ENCODE data around the gene FOSL1. TPM values are rescaled to one million over a fixed set of nuclear protein-coding genes. Genes with fewer than 3 reads are reported as not detected.

FOSL1 gene
- total RNA-seq, 1 donor = 24.5 TPM

GRCh38 chr11:65883058-65883761 lies 17.0 kb downstream of the FOSL1 start:
- no peak for DNase-seq (ENCODE audit: low read depth in 2 of 3, low spot score in 2 of 3)

DNA sequence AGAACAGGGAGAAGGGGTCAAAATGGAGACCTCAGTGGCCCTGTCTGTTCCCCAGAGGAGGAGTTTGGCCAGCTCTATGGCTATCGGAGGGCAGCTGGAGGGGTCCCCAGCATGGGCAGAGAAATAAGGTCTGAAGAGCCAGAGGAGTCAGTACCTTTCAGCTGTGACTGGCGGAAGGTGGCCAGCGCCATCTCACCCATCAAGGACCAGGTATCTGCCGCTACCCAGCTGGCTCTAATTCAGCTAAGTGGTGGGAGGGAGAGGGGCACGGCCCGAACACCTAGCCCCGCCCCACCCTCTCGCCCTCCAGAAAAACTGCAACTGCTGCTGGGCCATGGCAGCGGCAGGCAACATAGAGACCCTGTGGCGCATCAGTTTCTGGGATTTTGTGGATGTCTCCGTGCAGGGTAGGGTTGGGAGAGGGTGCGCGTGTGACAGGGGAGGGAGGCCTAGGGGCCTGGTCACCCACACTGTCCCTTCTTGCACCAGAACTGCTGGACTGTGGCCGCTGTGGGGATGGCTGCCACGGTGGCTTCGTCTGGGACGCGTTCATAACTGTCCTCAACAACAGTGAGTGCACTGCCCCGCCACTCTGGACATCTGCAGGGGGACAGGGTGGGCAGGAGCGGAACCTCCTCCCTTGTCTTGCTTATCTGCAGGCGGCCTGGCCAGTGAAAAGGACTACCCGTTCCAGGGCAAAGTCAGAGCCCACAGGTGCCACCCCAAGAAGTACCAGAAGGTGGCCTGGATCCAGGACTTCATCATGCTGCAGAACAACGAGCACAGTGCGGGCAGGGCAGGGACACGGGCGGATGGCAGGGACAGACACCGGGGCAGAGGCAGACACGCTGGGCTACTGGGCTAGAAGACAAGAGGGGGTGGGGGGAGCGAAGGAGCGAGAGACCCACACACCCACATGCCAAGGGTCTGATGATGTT lies 17.8 kb downstream of the FOSL1 start:
- no peak for DNase-seq (ENCODE audit: low read depth in 2 of 3, low spot score in 2 of 3)

DNA sequence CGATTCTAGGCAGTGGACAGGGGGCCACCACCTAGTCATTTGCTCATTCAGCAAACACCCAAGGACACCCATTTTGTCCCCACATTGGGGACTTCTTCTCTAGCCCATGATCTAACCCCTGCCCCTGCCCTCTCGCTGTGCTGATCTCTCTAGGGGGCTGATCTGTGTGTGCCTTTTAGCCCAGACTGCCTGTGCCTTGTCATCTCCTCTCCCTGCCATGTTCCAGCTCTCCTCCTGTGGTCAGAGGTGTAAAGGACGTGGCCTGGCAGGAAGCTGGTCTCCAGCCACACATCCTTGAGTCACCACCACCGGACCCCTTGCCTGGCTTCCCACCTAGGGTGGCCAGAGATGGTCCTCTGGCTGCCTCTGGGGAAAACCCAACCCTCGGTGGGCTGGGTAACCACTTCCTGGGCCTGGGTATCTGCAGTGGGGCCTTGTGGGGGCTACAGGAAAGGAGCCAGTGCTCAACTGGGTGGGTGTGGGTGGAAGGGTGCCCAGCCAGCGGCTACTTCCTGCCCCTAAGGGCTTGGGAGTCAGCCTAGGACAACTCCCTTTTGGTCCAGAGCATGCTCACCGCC lies 19.3 kb downstream of the FOSL1 start:
- no peak for DNase-seq (ENCODE audit: low read depth in 2 of 3, low spot score in 2 of 3)

GRCh38 chr11:65880027-65880426 lies 20.2 kb downstream of the FOSL1 start:
- no peak for DNase-seq (ENCODE audit: low read depth in 2 of 3, low spot score in 2 of 3)

DNA sequence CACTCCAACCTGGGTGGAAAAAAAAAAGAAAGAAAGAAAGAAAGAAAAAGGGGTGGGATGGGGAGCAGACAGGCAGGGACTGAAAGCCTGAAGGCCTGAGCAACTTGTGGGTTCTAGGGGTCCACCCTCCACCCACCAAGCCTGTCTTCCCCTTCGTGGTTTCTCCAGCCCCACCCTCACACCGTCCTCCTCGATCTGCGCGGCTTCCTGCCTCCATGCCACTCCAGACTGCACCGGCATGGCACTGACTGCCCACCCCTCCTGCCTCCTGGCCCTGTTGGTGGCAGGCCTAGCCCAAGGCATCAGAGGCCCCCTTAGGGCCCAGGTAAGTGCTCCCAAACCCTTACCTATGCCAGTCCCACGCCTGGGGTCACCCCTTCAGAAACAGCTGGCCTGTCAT lies 20.6 kb downstream of the FOSL1 start, which contains the start of gene CTSW:
Gene CTSW, plus strand, starts transcription at position 221 of the 400 bp plus-strand sequence. Its CDS starts 18 bp downstream, at position 239.
- peak in 2 of 3 donors; percentile 64 to 78 for DNase-seq (ENCODE audit: low read depth in 2 of 3, low spot score in 2 of 3)

GRCh38 chr11:65873318-65874156 lies 26.7 kb downstream of the FOSL1 start:
- peak; percentile 90 to 92 (median 91) for DNase-seq (ENCODE audit: low read depth in 2 of 3, low spot score in 2 of 3)

DNA sequence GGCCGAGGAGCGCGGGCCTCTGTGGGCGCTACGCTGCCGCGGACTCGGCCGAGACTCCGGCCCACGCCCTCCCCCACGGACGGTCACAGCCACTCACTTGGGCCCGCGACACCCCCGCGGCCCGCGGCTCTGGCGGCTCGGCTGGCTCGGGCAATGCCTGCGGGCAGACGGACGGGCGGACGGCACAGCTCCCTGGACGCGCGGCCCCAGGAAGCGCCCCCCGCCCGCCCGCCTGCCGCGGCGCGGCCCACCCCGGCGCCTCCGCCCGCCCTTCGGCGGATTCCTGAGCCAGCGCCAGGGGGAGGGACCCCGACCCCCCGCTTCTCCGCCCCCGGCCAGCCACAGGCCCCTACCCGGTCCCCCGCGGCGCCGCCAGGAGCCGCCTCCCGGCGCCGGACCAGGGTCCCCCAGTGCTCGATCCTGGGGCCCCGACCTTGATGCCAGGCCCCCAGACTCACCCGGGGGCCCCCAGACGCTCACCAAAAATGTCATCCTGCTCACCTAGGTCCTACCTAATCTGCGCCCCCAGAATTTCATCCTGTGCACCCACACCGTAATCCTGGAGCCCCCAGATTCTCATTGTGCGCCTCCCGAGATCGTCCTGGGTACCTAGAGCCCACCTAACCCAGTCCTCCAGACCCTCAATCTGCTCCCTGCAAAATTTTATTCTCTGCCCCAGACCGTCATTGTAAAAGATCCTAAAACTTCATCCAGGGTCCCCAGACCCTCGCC lies 27.4 kb downstream of the FOSL1 start, which contains the start of gene EFEMP2:
Gene EFEMP2, minus strand, starts transcription at position 215 of the 732 bp plus-strand sequence. CDS start 446 bp downstream, outside the sequence.
- DNase-seq (ENCODE audit: low read depth in 2 of 3, low spot score in 2 of 3) = no peak

DNA sequence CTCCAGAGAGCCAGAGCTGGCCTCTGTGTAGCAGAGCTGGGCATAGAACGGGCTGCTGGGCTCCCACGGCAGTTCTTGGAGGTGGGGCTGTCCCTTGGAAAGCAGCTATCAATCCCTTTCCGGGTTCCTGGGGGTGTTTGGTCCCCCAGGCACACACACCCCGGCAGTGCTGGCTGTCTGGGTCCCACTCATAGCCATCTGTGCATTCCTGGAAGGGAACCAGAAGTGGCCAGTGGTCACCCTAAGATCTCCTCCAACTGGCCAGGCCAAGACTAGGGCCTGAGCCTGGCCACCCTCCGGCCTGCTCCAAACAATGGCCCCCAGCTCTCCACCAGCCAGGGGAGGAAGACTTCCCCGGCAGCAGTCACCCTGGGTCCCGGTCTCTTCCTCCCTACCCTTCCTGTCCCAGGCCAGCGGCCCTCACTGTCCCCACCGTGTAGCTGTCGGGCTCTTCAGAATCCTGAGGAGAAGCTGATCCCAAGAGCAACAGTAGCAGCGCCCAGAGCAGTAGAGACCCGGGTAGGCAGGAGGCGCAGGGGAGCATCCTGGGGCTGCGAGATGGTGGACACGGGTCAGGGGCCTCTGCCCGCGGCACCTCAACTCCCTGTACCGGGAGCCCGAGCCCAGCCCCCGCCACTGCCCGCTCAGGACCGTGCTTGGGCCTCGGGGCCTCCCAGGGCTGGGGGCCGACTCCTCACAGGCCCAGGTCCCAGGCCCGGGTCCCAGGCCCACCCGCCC lies 28.2 kb downstream of the FOSL1 start:
- no peak for DNase-seq (ENCODE audit: low read depth in 2 of 3, low spot score in 2 of 3)

DNA sequence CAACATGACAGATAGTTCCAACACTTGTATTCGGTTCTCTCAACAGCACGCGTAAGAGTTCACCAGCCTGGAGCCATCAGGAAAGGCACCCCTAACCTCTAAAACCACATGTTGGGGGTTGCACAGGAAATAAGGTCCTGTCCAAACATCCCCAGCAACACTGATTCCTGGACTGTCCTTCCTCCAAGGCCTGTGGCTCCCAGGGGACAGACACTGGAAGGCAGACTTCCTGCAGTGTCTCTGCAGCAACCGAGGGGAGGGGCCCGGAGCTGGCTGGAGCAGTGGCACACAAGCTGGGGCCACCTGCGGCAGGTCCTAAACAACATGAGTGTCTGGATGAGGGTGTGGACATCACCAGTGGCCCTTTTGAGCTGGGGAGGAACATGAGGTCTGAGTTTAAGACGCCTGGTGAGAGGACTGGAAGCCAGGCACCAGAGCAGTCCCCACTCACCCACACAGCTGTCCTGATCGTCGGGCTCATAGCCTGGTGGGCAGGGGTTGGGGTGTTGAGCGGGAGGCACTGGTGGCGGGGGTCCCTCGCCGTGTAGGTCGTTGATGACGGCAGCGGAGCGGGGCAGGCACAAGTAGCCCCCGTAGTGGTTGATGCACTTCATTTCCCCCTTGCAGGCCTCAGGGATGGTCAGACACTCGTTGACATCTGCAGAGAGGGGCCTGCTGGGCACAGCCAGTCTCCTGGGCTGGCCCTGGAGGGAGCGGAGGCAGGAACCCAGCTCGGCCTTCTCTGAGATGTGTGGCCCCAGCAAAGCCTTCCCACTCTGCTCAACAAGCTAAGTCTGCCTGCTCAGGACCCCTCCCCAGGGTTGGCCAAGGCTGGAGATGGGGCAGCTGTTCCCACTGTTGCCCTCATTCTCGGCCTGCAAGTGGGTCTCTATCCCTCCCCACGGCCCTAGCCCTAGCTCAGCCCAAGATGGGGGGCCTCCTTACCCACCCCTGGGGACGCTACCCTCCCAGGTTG lies 29.2 kb downstream of the FOSL1 start:
- no peak for DNase-seq (ENCODE audit: low read depth in 2 of 3, low spot score in 2 of 3)

DNA sequence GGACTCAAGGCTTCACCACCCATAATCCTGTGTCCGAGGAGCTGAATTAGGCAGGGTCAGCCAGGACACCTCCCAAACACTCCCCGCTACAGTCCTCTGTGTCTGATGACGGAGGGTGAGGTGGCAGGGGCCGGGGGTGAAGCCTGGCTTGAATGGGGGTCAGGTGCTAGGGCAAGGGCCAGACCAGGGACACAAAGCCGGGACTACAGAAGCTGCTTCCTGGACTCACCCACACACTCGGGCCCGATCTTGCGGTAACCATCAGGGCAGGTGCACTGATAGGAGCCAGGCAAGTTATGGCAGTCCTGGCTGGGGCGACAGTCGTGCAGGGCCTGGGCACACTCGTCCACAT lies 29.9 kb downstream of the FOSL1 start:
- DNase-seq (ENCODE audit: low read depth in 2 of 3, low spot score in 2 of 3) = no peak

- no peak for DNase-seq (ENCODE audit: low read depth in 2 of 3, low spot score in 2 of 3)
These were observed 30.4 kb downstream of the FOSL1 start for GRCh38 chr11:65869643-65870306.

- no peak for DNase-seq (ENCODE audit: low read depth in 2 of 3, low spot score in 2 of 3)
These were observed 31.3 kb downstream of the FOSL1 start for GRCh38 chr11:65868907-65869306.

DNA sequence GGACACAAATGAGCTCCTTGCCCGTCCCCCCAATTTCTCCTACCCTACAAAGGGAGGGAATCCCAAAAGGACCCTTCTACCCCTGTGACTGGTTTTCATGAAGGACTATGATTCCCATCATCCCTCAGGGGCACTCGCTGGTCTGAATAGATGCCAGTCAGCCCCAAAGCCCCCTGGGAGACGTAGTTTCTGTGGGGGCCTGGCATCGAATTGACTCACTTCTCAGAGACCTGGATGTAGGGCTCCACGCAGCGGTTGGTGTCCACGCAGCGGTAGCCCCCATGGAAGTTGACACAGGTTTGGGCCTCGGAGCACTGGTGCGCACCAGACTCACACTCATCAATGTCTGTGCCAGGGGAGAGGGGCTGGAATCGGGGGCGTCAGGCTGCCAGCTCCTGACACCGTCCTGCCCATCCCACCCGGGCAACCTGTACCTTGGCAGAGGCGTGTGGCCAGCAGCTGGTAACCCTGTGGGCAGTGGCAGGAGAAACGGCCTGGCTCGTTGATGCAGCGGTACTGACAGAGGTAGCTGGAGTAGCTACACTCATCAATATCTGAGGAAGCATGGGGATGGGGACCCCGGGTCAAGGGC lies 32.0 kb downstream of the FOSL1 start:
- peak in 1 of 3 donors; percentile 46 for DNase-seq (ENCODE audit: low read depth in 2 of 3, low spot score in 2 of 3)

DNA sequence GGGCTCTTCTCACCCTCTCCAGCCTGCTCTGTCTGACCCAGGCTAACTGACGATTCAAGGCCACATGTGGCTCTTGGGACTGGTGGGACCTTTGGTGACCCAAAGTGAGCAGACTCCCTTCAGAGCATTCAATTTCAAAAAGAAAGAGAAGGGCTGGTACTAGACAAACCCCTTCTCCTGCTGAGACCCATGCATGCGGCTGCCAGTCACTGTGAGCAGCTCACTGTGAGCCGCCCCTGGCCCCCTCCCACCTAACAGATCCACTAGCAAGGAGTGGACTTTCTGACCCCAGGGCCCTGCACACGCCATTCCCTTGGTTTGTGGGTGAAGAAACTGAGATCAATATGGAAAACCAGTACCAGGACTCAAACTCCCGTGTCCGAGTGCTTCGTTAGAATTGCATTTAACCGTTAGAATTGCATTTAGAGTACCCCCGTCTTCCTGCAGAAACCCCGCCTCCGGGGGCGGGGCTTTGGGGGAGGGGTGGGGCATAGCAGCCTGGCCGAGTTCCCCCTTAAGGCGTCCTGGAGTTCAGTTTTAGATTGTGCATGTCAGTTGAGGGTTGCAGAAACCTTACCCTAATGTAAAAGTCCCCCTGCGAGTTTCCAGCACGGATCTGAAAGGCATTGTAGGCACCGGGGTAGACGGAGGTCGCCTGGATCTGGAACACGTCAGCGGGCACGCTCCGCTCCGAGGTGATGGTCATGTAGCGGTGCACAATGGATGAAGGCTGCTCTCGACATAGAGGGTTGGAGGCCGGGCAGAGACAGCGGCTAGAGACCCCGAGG lies 32.7 kb downstream of the FOSL1 start:
- peak in 2 of 3 donors; percentile 36 to 45 for DNase-seq (ENCODE audit: low read depth in 2 of 3, low spot score in 2 of 3)

GRCh38 chr11:65866509-65867283 lies 33.5 kb downstream of the FOSL1 start:
- no peak for DNase-seq (ENCODE audit: low read depth in 2 of 3, low spot score in 2 of 3)

All from hematopoietic multipotent progenitor cell (in vitro differentiated cells).